Thoracic aorta (tissue), 2 donors: Measurements from ENCODE around the gene AJUBA. TPM values are rescaled to one million over a fixed set of nuclear protein-coding genes. Genes with fewer than 3 reads are reported as not detected.

Experiments
- ATAC-seq: fragments of 150-250 bp; one replicate; pipeline ENCODE4 v1.8.0; 2017; ENCODE audit warnings: low read depth; ENCODE audit not compliant: insufficient number of reproducible peaks, low FRiP score
- DNase-seq: peaks from one replicate; pipeline ENCODE4 v3.0.0-alpha.2; 2020; ENCODE audit warnings: low spot score
- H3K27ac ChIP-seq, 2 donors: fragments of 200-600 bp; sonication (generic); 1 replicate in 1 of 2; 2 replicates in 1 of 2; pipeline ENCODE4 v1.5.1; 2016; ENCODE audit warnings: mild to moderate bottlenecking in 2 of 2, moderate library complexity in 2 of 2
- H3K27me3 ChIP-seq: fragments of 200-600 bp; sonication (generic); replicated peaks from 2 replicates; pipeline ENCODE4 v1.6.0; 2016; ENCODE audit warnings: mild to moderate bottlenecking; ENCODE audit not compliant: insufficient read depth
- H3K36me3 ChIP-seq: fragments of 200-600 bp; sonication (generic); one replicate; pipeline ENCODE4 v1.5.1; 2016
- H3K4me1 ChIP-seq, 2 donors: fragments of 200-600 bp; sonication (generic); 1 replicate in 1 of 2; 2 replicates in 1 of 2; pipeline versions ENCODE4 v1.5.1 to v1.6.0; 2016; ENCODE audit warnings: low read depth in 2 of 2, mild to moderate bottlenecking in 1 of 2; ENCODE audit not compliant: control insufficient read depth in 1 of 2
- H3K4me3 ChIP-seq: fragments of 200-600 bp; sonication (generic); 2 replicates; pipeline ENCODE4 v1.5.1; 2016; ENCODE audit warnings: mild to moderate bottlenecking
- H3K9me3 ChIP-seq: fragments of 200-600 bp; sonication (generic); 2 replicates; pipeline ENCODE4 v1.5.1; 2016
- CTCF ChIP-seq: fragments of 200-600 bp; sonication (generic); IDR thresholded peaks from one replicate; pipeline ENCODE4 v1.5.1; 2019; ENCODE audit warnings: antibody characterized with exemption
- total RNA-seq, 2 donors: library from RNA; depleted of rRNA; stranded (reverse); fragments of >200 nt; gene quantifications; one replicate each; pipeline versions ENCODE4 v1.1.0 to v1.2.3, GENCODE V29; 2016

AJUBA gene
- total RNA-seq, 2 donors from 2014 or later: 9.7 to 35.3 TPM

DNA sequence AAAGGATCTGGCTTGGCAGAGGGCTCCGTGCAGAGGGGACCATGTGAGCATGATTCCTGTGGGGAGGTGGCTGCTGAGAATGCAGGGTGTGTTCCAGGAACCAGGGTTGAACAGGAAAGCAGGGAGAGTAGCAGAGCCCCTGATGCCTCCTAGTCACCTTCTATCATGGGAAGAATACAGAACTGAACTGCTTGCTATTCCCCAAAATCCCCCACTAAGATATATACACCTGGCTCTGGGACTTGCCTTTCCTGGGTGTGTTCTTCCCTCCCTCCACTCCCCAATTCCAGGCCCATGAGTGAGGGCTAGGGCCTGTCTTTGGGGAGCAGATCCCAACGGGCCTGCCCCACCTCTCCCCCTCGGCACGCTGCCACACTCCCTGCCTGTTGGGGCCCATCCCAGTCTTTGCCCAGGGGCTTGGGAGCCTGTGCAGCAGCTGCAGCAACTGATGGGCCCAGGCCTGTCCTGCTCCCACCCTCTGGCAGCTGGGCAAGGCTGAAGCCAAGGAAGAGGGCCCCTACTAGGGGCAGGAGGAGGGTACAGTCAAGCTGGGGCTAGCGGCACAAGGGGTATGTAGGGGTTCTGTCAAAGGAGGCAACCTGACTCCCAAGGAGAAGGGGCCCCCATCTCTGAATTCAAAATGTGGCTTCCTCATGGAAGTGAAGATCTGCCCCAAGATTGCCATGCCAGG is 3.2 kb downstream of the AJUBA start:
- Histone ChIP-seq H3K36me3 (no peaks in the 10 kb centered on the region), H3K27ac (peak overlapping the region; percentile 78 to 93), H3K27me3 (no peaks in the 10 kb centered on the region), H3K4me3 (peak overlapping the region; percentile 16), H3K4me1 (peaks cover 39 to 52% of the 10 kb centered on the region in 2 donors), H3K9me3 (no peaks in the 10 kb centered on the region)
- no peak for TF ChIP-seq CTCF
- no peak for DNase-seq
- ATAC-seq: no peak

DNA sequence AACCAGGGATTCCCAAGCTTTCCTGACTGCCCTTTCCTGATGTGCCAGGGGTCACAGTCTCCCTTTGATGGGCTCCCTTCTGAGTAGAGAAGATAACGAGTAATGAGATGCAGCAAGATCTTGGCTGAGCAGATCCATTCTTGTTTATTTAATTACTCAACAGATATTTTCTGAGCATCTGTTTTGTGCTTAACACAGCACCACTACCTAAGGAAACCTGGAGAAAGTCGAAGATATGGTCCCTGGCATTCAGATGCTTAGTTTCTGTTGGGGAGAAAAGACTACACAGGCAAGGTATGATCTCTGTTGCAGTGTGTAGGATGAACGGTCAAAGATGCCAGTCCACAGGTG is 3.9 kb downstream of the AJUBA start:
- peak overlapping the region; percentile 78 to 93 for H3K27ac ChIP-seq
- TF ChIP-seq CTCF: no peak
- H3K9me3 ChIP-seq: no peaks in the 10 kb centered on the region
- no peak for DNase-seq
- no peaks in the 10 kb centered on the region for H3K36me3 ChIP-seq
- no peaks in the 10 kb centered on the region for H3K27me3 ChIP-seq
- no peak for ATAC-seq
- H3K4me1 ChIP-seq: peaks cover 37 to 51% of the 10 kb centered on the region in 2 donors
- no peak overlapping the region for H3K4me3 ChIP-seq

- H3K36me3 ChIP-seq: no peaks in the 10 kb centered on the region
- H3K9me3 ChIP-seq: no peaks in the 10 kb centered on the region
- TF ChIP-seq CTCF: no peak
- ATAC-seq (no peak), DNase-seq (no peak)
- no peaks in the 10 kb centered on the region for H3K27me3 ChIP-seq
- peak overlapping the region; percentile 78 to 93 for H3K27ac ChIP-seq
- peak overlapping the region; percentile 10 for H3K4me3 ChIP-seq
- peaks cover 34 to 45% of the 10 kb centered on the region in 2 donors for H3K4me1 ChIP-seq
Measured at GRCh38 chr14:22977684-22978486, 4.5 kb downstream of the AJUBA start.

DNA sequence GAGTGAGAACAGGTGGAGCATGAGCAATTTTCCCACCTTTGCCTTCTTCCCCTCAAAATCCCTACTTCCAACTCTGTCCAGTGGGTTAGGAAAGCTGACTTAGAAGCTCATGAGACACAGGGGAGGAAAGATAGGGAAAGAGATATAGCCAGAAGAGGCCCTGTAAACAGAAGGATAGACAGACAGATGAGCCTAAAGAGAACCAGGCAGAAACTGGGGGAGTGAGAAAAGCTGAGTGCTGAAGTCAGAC is 5.0 kb downstream of the AJUBA start:
- Histone ChIP-seq H3K36me3 (peaks cover 4% of the 10 kb centered on the region), H3K4me1 (peaks cover 34 to 44% of the 10 kb centered on the region in 2 donors), H3K27me3 (no peaks in the 10 kb centered on the region), H3K4me3 (no peak overlapping the region), H3K9me3 (no peaks in the 10 kb centered on the region), H3K27ac (peak overlapping the region; percentile 78 to 93)
- no peak for ATAC-seq
- no peak for TF ChIP-seq CTCF
- DNase-seq: no peak

- H3K4me1 ChIP-seq: peaks cover 34 to 44% of the 10 kb centered on the region in 2 donors
- H3K36me3 ChIP-seq: peaks cover 4% of the 10 kb centered on the region
- no peaks in the 10 kb centered on the region for H3K9me3 ChIP-seq
- H3K27me3 ChIP-seq: no peaks in the 10 kb centered on the region
- H3K27ac ChIP-seq: peak overlapping the region; percentile 78 to 93
- DNase-seq (no peak), ATAC-seq (no peak)
- TF ChIP-seq CTCF: no peak
- no peak overlapping the region for H3K4me3 ChIP-seq
Measured at GRCh38 chr14:22976620-22977433, 5.5 kb downstream of the AJUBA start.
